Kidney epithelial cell (primary cell): ENCODE results near the gene RFPL4AL1. TPM values are rescaled to one million over a fixed set of nuclear protein-coding genes. Genes with fewer than 3 reads are reported as not detected.
"Not testable (repeated sequence)": the region's sequence is repeated elsewhere in the genome, so short reads cannot be mapped to it uniquely, and the experiment has no call there.

Experiments used
- DNase-seq: peaks from one replicate; pipeline ENCODE4 v3.0.0-alpha.2; 2010; ENCODE audit warnings: low read depth
- H3K27me3 ChIP-seq: 2 replicates; pipeline ENCODE4 v1.6.0; 2011; ENCODE audit warnings: low read length; ENCODE audit not compliant: control insufficient read depth, insufficient read depth
- H3K36me3 ChIP-seq: 2 replicates; pipeline ENCODE4 v1.5.1; 2011; ENCODE audit warnings: low read length; ENCODE audit not compliant: control insufficient read depth, insufficient read depth
- H3K4me3 ChIP-seq: 2 replicates; pipeline ENCODE4 v1.5.1; 2011; ENCODE audit warnings: low read depth, mild to moderate bottlenecking, control low read depth, low read length
- CTCF ChIP-seq: IDR thresholded peaks from 2 replicates; pipeline ENCODE4 v1.5.1; 2011; ENCODE audit warnings: mild to moderate bottlenecking, moderate library complexity, low read length, control low read depth, inconsistent platforms; ENCODE audit not compliant: insufficient read depth, poor library complexity, severe bottlenecking
- total RNA-seq: library from RNA; depleted of rRNA; stranded (reverse); fragments of >200 nt; gene quantifications from 2 replicates; pipeline ENCODE4 v1.2.3, GENCODE V29; 2015

RFPL4AL1 gene
- total RNA-seq, 1 donor from 2014 or later, result not detected

DNA sequence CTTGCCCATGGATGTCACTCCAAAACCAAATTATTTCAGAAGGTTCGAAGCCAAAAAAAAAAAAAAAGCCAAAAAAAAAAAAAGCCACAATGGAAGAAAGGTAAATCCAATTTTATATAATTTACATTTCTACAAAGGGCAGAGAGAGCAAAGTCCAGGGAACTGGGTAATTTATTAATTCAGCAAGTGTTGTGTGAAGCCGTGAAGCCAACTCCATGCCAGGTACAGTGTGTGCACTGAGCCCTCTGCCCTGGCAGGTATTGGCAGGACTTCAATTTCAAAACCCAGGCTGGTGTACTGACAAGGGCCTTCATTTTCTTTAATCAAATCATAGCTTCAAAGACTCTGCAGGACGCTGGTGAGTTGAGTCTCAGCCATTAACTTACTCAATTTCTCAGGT is 15.5 kb upstream of the RFPL4AL1 start:
- Histone ChIP-seq H3K27me3 (no peaks in the 10 kb centered on the region), H3K36me3 (no peaks in the 10 kb centered on the region), H3K4me3 (no peak overlapping the region)
- no peak for TF ChIP-seq CTCF
- DNase-seq, result no peak

- H3K4me3 ChIP-seq, H3K27me3 ChIP-seq: not testable (repeated sequence)
These were observed 12.1 kb upstream of the RFPL4AL1 start for GRCh38 chr19:55756808-55757207.

DNA sequence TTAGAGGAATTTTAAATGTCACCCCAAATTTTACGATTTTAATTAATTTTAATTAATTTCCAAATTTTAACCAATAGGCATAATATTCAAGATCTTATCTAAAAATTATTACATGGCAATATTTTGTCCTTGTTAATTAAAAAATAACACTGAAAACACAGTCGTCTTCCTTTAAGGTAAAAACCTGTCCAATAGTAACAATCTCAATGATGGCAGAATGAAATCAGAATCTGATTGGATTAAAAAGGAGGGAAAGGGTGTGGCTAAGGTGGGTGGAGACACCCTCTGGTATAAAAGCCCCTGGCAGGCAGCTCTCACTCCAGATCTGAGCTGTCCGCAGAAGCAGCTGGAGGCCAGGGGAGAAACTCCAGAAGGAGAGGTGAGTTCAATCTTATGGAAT is 10.1 kb upstream of the RFPL4AL1 start, which contains the start of gene RFPL4A:
RFPL4A (plus strand) TSS at position 301 of the 400 bp plus-strand sequence. CDS start 2,704 bp downstream, outside the sequence.
- H3K36me3 ChIP-seq, H3K27me3 ChIP-seq, H3K4me3 ChIP-seq, DNase-seq: not testable (repeated sequence)

More at GRCh38 chr19:55756808-55757207, 12.1 kb upstream of the RFPL4AL1 start:
- not testable (repeated sequence) for DNase-seq, H3K36me3 ChIP-seq

DNA sequence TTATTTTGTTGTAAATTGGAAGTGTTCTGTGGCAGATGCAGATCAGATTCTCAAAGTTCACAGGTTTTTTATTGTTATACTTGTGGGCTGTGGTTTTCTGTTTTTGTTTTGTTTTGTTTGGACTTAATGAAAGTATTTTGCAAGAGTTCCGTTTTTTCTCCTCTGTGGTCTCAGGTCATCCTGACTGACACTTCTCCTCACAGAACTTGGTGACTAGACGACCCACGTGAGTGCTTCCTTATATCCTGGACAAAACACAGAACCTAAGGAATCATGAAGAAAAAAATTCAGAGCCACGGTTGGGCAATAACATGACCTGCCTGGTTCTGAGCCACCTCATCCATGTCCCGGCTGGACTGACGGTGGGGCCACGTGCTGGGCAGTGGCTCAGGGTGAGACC is 2.5 kb upstream of the RFPL4AL1 start:
- TF ChIP-seq CTCF, result no peak
- H3K36me3 ChIP-seq, result no peaks in the 10 kb centered on the region
- no peaks in the 10 kb centered on the region for H3K27me3 ChIP-seq
- H3K4me3 ChIP-seq, result no peak overlapping the region
- no peak for DNase-seq

GRCh38 chr19:55769632-55770031 is 714 bp downstream of the RFPL4AL1 start:
- H3K4me3 ChIP-seq, H3K27me3 ChIP-seq, DNase-seq, H3K36me3 ChIP-seq: not testable (repeated sequence)

DNA sequence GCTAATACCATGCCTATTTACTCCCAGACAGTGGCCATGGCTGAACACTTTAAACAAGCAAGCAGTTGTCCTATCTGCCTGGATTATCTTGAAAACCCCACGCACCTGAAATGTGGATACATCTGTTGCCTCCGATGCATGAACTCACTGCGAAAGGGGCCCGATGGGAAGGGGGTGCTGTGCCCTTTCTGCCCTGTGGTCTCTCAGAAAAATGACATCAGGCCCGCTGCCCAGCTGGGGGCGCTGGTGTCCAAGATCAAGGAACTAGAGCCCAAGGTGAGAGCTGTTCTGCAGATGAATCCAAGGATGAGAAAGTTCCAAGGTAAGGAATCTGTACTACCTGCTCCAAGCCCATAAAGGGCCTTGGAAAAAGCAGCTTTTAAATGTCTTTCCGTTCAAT is 8.6 kb downstream of the RFPL4AL1 start:
- Histone ChIP-seq H3K36me3 (no peaks in the 10 kb centered on the region), H3K4me3 (no peak overlapping the region), H3K27me3 (no peaks in the 10 kb centered on the region)
- TF ChIP-seq CTCF, result no peak
- DNase-seq, result no peak

DNA sequence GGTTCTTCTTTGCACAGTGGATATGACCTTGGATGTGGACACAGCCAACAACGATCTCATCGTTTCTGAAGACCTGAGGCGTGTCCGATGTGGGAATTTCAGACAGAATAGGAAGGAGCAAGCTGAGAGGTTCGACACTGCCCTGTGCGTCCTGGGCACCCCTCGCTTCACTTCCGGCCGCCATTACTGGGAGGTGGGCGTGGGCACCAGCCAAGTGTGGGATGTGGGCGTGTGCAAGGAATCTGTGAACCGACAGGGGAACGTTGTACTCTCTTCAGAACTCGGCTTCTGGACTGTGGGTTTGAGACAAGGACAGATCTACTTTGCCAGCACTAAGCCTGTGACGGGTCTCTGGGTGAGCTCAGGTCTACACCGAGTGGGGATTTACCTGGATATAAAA is 9.4 kb downstream of the RFPL4AL1 start:
- no peaks in the 10 kb centered on the region for H3K27me3 ChIP-seq
- H3K4me3 ChIP-seq, result no peak overlapping the region
- H3K36me3 ChIP-seq, result no peaks in the 10 kb centered on the region
- DNase-seq, result no peak
- no peak for TF ChIP-seq CTCF
